ENCODE results near the gene KAZALD1. TPM values are rescaled to one million over a fixed set of nuclear protein-coding genes. Genes with fewer than 3 reads are reported as not detected.

The KAZALD1 gene
- 0.15 and 0.23 TPM in 2 replicates for total RNA-seq

GRCh38 chr10:101061624-101062231 lies at the start of gene KAZALD1:
TSS of gene KAZALD1 (plus strand) at chr10:101061989. CDS start at chr10:101062593, 604 bp downstream.

GRCh38 chr10:101031128-101031795 lies 30.5 kb upstream of the KAZALD1 start, which contains the start of the genes PDZD7 and SFXN3:
TSS of gene PDZD7 (minus strand) at chr10:101031129. CDS start at chr10:101030219, 910 bp downstream.
TSS of gene SFXN3 (plus strand) at chr10:101031234. CDS start at chr10:101034695, 3,461 bp downstream.

Other genes starting within 250 kb of the KAZALD1 start
- 6.9 and 10.1 TPM in 2 replicates for gene SLF2, start 149.0 kb upstream of the KAZALD1 start, total RNA-seq
- 0.70 and 2.1 TPM in 2 replicates for gene SEMA4G, start 92.5 kb upstream of the KAZALD1 start, total RNA-seq
- gene MRPL43, start 74.5 kb upstream of the KAZALD1 start, total RNA-seq = 89.3 and 104 TPM in 2 replicates
- gene TWNK, start 74.4 kb upstream of the KAZALD1 start, total RNA-seq = 6.4 and 14.4 TPM in 2 replicates
- 45.0 and 52.0 TPM in 2 replicates for gene LZTS2, start 62.2 kb upstream of the KAZALD1 start, total RNA-seq
- 0.23 and 0.94 TPM in 2 replicates for gene PDZD7, start 30.9 kb upstream of the KAZALD1 start, total RNA-seq
- 24.3 and 52.7 TPM in 2 replicates for gene SFXN3, start 30.8 kb upstream of the KAZALD1 start, total RNA-seq
- gene TLX1, start 69.3 kb downstream of the KAZALD1 start, total RNA-seq = not detected in 2 replicates
- gene LBX1, start 167.5 kb downstream of the KAZALD1 start, total RNA-seq = not detected in 2 replicates

Measured in hair follicular keratinocyte (primary cell).